ENCODE results near the gene ITGB7.
"Not testable (repeated sequence)": the region's sequence is repeated elsewhere in the genome, so short reads cannot be mapped to it uniquely, and the experiment has no call there.

Gene ITGB7

GRCh38 chr12:53176750-53177149, 30.3 kb downstream of the ITGB7 start:
- no peak for DNase-seq

DNA sequence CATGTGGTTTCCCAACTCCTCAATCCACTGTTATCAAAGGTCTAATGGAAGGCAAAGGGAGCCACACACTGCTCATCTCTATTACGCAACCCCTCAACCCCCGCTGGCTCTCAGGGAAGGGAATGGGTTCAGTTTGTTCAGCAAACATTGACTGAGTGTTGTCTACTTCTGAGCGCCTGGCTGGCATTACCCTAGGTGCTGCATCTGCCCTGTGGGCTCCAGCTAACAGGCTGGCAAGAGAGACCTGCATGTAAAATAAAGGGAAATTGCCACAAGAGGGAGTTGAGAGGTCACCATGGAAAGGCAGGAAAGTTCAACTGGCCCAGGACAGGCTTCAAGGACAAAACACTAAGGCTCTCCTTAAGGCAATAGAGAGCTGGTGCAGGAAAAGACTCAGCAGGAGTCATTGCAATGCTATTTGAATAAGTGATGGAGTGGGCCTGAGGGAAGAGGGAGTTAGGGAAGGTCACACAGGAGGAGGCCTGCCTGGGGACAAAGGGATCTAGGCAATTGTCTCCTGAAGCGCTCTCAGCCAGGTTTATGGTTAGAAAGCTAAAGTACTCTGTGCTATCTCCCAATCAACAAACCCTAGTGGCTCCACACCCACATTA, 32.1 kb downstream of the ITGB7 start:
- DNase-seq, result peak; percentile 78

DNA sequence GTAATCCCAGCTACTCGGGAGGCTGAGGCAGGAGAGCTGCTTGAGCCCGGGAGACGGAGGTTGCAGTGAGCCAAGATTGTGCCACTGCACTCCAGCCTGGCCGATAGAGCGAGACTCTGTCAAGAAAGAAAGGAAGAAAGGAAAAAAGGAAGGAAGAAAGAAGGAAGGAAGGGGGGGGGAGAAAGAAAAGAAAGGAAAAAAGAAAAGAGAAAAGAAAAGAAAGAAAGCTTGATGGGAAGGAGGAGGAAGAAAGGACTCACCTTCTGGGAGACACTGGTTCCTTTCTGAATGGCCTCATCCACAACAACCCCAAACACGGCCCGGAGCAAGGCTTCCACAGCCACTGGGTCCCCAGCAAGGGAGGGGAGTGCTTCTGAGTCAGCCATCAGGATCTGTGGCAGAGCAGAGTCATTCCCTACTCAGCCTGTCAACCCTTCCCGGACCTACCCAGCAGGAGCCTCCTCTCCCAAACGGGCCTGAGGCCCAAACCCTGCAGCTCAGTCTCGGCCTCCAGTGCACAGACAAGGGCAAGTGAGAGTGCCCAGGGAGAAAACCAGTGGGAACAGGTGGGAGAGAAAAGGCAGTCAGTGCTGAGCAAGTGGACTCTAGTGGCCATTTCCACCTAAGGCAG, 33.9 kb downstream of the ITGB7 start:
- DNase-seq, result no peak

GRCh38 chr12:53172352-53172751, 34.7 kb downstream of the ITGB7 start:
- DNase-seq, result no peak

DNA sequence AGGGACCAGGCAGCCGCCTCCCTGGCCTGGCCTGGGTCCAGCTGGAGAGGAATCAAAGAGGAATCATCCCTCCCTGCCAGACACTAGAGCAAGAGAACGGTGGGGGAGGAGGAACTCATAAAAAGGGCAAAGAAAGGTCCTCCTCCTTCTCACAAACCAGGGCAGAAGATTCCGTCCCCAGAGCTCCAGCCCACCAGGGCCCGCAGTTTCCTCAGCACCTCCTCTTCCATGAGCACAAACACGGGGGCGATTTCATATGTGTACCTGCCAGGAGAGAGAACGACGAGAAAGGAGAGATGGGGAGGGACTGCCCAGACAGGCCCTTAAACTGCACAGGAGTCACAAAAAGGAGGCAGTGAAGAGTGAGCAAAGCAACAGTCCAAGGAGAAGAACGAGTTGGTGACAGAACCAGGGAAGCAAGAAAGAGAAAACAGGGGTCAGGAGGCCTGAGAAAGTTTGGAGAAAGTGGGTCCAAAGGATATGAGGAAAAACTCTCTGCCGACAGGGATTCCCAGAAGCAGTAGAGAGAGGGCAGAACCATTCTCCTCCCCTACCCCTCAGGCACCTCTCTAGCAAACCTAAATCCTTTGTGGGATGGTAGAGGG, 35.2 kb downstream of the ITGB7 start:
- DNase-seq, result no peak

GRCh38 chr12:53170876-53171724, 36.0 kb downstream of the ITGB7 start:
- DNase-seq, result no peak

DNA sequence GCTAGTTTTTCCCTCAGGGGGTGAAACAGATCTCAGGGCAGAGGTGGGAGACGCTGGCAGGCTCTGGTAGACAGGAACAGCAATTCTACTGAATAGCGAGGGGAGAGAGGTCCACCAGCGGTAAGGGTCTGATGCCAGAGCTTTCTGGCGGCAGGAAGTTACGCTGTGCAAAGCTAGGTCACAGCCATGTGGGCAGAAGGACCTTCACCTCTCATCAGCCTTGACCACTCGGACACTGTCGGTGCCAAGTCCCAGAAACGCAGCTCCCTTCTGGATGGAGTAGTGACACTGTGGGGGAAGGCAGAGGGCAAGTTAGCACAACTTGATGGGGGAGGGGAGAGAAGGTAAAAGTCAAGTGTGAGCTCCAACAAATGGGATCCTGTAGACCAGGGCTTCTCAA, 36.8 kb downstream of the ITGB7 start:
- DNase-seq, result no peak

DNA sequence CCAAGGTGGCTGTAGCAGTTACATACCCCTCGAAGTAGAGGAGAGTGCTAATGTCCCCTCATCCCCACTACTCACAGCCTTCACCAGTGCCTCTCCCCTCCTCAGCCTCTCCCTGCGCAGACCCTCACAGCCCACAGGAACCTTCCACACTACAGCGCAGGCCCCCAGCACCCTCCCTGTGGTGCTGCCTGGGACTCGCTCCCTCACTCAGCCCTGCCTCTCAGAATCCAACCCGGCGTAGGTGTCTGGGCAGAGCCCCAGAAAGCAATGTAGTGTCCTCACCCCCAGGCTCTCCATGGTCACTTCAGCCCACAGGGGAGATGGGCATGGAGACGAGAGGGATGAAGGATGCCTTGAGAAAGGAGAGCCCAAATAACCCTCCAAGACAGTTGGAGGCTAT, 37.4 kb downstream of the ITGB7 start:
- no peak for DNase-seq

GRCh38 chr12:53166837-53167236, 40.2 kb downstream of the ITGB7 start:
- no peak for DNase-seq

DNA sequence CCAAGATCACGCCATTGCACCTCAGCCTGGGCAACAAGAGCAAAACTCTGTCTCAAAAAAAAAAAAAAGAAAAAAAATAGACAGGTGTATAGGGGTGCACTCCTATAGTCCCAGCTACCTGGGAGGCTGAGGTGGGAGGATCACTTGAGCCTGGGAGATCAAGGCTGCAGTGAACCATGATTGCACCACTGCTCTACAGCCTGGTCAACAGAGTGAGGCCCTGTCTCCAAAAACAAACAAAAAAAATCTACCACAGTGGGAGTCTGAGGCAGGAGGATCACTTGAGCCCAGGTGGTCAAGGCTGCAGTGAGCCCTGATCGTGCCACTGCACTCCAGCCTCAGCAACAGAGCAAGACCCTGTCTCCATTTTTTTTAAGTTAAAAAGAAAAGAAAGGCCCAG, 44.0 kb downstream of the ITGB7 start:
- not testable (repeated sequence) for DNase-seq

GRCh38 chr12:53161119-53161911, 45.7 kb downstream of the ITGB7 start:
- no peak for DNase-seq

- DNase-seq, result no peak
These were observed 46.4 kb downstream of the ITGB7 start for GRCh38 chr12:53160673-53161072.

DNA sequence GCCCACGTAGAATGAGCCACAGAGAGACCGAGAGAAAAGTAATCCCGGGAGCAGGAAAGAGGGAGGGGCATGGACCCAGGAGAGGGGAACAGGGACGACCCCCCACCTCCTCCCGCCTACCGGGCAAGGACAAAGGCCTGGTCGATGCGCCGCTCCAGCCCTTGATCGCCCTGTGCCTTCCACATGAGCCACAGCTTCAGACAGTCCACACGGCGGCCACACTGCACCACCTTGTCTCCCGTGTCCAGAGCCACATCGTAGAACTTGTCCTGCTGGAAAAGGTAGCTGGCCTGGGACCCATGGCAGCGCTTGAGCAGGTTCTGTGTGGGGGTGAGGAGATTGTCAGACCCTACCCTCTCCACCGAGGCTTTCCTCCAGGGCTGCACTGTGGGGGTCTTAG, 47.1 kb downstream of the ITGB7 start:
- DNase-seq, result no peak

GRCh38 chr12:53159195-53159839, 47.7 kb downstream of the ITGB7 start:
- DNase-seq, result peak; percentile 51

- DNase-seq, result no peak
These were observed 54.7 kb downstream of the ITGB7 start for GRCh38 chr12:53152390-53152789.

GRCh38 chr12:53151039-53151438, 56.0 kb downstream of the ITGB7 start:
- DNase-seq, result no peak

DNA sequence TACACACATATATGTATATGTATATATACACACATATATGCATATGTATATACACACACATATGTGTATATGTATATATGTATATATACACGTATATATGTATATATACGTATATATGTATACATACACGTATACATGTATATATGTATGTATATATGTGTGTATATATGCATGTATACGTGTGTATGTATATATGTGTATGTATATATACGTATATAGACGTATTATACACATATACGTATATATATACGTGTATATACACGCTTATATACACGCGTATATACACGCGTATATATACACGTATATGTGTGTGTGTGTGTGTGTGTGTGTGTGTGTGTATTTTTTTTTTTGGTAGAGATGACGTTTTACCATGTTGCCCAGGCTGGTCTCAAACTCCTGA, 59.4 kb downstream of the ITGB7 start:
- no peak for DNase-seq

DNA sequence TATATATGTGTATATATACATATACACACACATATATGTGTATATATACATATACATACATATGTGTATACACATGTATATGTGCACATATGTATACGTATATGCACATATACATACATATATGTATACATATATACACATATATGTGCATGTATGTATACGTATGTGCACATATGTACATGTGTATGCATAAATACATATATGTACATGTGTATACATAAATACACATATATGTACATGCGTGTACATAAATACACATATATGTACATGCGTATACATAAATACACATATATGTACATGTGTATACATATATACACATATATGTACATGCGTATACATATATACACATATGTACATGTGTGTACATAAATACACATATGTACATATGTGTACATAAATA, 59.9 kb downstream of the ITGB7 start:
- DNase-seq, result no peak

GRCh38 chr12:53145383-53146260, 61.4 kb downstream of the ITGB7 start:
- no peak for DNase-seq

DNA sequence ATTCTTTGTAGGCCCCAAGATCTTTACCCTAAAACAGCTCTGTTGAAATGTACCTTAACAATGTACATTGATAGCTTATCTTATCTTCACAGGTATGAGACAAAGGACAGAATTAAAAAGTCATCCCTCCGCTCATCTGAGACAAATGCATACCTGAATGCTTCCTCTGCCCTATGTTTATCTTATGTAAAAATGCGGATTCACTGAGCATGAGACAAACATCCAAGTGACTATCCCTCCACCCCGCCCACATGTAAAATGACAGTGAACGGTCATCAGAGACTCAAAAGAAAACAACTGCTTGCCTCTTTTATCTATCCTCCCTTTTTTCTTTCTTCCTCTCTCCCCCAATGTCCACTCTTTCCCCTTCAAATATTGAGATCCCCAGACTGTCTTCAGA, 63.7 kb downstream of the ITGB7 start:
- DNase-seq, result no peak

Measured in SHP77 treated with DMSO at 0.1 percent for 48 hours (cell line).